Upper lobe of left lung (tissue), 6 donors: Measurements from ENCODE around the gene PSME3IP1. TPM values are rescaled to one million over a fixed set of nuclear protein-coding genes. Genes with fewer than 3 reads are reported as not detected.

ENCODE experiments used
- ATAC-seq, 2 donors: fragments of 200-7000 bp; cut with Tn5 transposase; one replicate each; pipeline ENCODE4 v1.9.1; 2022; ENCODE audit warnings: mild to moderate bottlenecking in 2 of 2, moderate library complexity in 2 of 2; ENCODE audit not compliant: low FRiP score in 2 of 2
- DNase-seq, 2 donors: peaks; one replicate each; pipeline ENCODE4 v3.0.0-alpha.2; 2019 to 2020
- H3K27ac ChIP-seq, 4 donors: fragments of 200-600 bp; sonication (generic); one replicate each; pipeline ENCODE4 v1.5.1; 2016 to 2019
- H3K27me3 ChIP-seq, 4 donors: fragments of 200-600 bp; sonication (generic); one replicate each; pipeline ENCODE4 v1.5.1; 2017 to 2019
- H3K36me3 ChIP-seq, 4 donors: fragments of 200-600 bp; sonication (generic); one replicate each; pipeline ENCODE4 v1.5.1; 2016 to 2019
- H3K4me1 ChIP-seq, 4 donors: fragments of 200-600 bp; sonication (generic); one replicate each; pipeline ENCODE4 v1.5.1; 2018 to 2019
- H3K4me3 ChIP-seq, 4 donors: fragments of 200-600 bp; sonication (generic); one replicate each; pipeline ENCODE4 v1.5.1; 2017 to 2019; ENCODE audit warnings: mild to moderate bottlenecking in 2 of 4, moderate library complexity in 1 of 4
- H3K9me3 ChIP-seq, 4 donors: fragments of 200-600 bp; sonication (generic); one replicate each; pipeline ENCODE4 v1.5.1; 2018 to 2019
- CTCF ChIP-seq, 6 experiments: fragments of 450-650 bp in 4 of 6; fragments of 200-600 bp in 2 of 6; sonication (generic) in 2 of 6; IDR thresholded peaks; one replicate each; pipeline ENCODE4 v1.5.1; 2016 to 2019; ENCODE audit warnings: antibody characterized with exemption in 6 of 6
- EP300 ChIP-seq, 4 donors: sonication (generic); formaldehyde crosslinking; IDR thresholded peaks; one replicate each; pipeline ENCODE4 v1.5.1; 2017; ENCODE audit warnings: antibody characterized with exemption in 4 of 4, control low read depth in 2 of 4
- POLR2A ChIP-seq, 4 donors: fragments of 450-650 bp; IDR thresholded peaks; one replicate each; pipeline ENCODE4 v1.5.1; 2016 to 2017; ENCODE audit warnings: antibody characterized with exemption in 4 of 4, mild to moderate bottlenecking in 2 of 4
- POLR2AphosphoS5 ChIP-seq, 2 donors: sonication (generic); formaldehyde crosslinking; IDR thresholded peaks; one replicate each; pipeline ENCODE4 v1.5.1; 2017; ENCODE audit warnings: antibody characterized with exemption in 2 of 2
- whole genome bisulfite sequencing, 2 donors: methylation state at CpG; one replicate each; pipeline ENCODE4 v1.1.5; 2017 to 2018; 5-methylcytosine and 5-hydroxymethylcytosine counted together
- total RNA-seq, 6 donors: library from RNA; depleted of rRNA in 4 of 6; stranded (reverse); fragments of >200 nt in 4 of 6; gene quantifications; one replicate each; pipeline versions ENCODE4 v1.1.0 to v1.2.1, GENCODE V29; 2016 to 2021
- donor health status: DM: no; HTN: no; CAD: no; lungs with moderate emphysema.
- donor health status: DM: no; HTN: yes; CAD: no; lungs with severe emphysema.

Gene PSME3IP1
- total RNA-seq, 6 donors from 2014 or later = 49.9 to 113 (median 75.2) TPM

GRCh38 chr16:57143149-57143921 lies 42.5 kb downstream of the PSME3IP1 start:
- 70 to 76% methylated on average over 10 to 13 of the region's 14 CpGs for WGBS, 2 donors
- H3K27ac ChIP-seq = peak overlapping the region; percentile 51 to 75 (median 72)
- peaks cover 0 to 4% (median 0%) of the 10 kb centered on the region in 4 donors for H3K36me3 ChIP-seq
- no peak for TF ChIP-seq EP300 (IDR thresholded peaks at IDR 0.05)
- no peak for TF ChIP-seq POLR2AphosphoS5 (IDR thresholded peaks at IDR 0.05)
- no peak for TF ChIP-seq CTCF (IDR thresholded peaks at IDR 0.05)
- no peak for TF ChIP-seq POLR2A (IDR thresholded peaks at IDR 0.05)
- peaks cover 81 to 87% (median 83%) of the 10 kb centered on the region in 4 donors for H3K4me1 ChIP-seq
- no peaks in the 10 kb centered on the region for H3K27me3 ChIP-seq
- DNase-seq (peak in 1 of 2 donors; percentile 29), ATAC-seq (no peak)
- H3K4me3 ChIP-seq = no peak overlapping the region
- H3K9me3 ChIP-seq = no peaks in the 10 kb centered on the region

DNA sequence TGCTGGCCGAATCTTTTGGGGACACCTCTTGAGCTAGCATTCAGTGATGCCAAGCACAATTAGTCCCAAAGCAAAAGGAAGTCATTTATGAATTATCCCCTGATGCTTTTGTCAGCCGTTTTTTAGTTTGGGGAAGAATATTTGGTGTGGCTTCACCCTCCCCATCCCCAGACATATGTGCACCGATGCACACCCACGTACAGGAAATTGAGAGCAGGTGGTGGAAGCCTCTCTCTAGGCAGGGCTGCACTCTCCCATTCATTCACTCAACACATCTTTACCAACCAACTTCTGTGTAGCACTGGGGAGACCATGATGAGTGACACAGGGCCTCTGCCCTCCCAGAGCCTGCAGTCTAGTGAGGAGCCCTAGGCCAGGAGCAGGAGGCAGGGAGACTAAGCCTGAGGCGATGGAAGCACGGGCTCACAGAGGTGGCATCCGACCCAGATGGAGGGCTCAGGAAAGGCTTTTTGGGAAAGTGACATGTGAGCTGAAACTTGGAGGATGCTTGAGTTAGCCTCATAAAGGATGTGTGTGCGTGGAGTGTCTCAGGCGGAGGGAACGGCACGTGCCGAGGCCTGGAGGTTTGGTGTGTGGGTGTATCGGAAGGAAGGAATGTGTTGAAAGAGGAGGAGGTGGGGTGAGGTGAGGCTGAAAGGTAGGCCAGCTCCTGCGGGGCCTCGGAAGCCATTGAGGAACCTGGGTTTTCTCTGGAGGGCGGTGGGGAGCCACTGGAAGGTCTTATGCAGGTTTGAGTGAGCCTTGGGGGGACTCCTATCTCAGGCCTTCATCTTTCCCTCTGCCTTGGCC lies 43.8 kb downstream of the PSME3IP1 start:
- H3K4me1 ChIP-seq = peaks cover 72 to 76% (median 74%) of the 10 kb centered on the region in 4 donors
- whole genome bisulfite sequencing, 2 donors = 64 to 74% methylated on average over 16 of the region's 16 CpGs
- TF ChIP-seq POLR2AphosphoS5 (IDR thresholded peaks at IDR 0.05) (no peak), CTCF (IDR thresholded peaks at IDR 0.05) (no peak), EP300 (IDR thresholded peaks at IDR 0.05) (no peak)

GRCh38 chr16:57140931-57141668 lies 44.7 kb downstream of the PSME3IP1 start:
- peaks cover 0 to 8% (median 3%) of the 10 kb centered on the region in 4 donors for H3K36me3 ChIP-seq
- peaks cover 63 to 67% (median 65%) of the 10 kb centered on the region in 4 donors for H3K4me1 ChIP-seq
- 66 to 83% methylated on average over 5 to 7 of the region's 7 CpGs for WGBS, 2 donors
- ATAC-seq (no peak), DNase-seq (no peak)
- H3K4me3 ChIP-seq = no peak overlapping the region
- TF ChIP-seq CTCF (IDR thresholded peaks at IDR 0.05) = no peak
- no peak for TF ChIP-seq POLR2A (IDR thresholded peaks at IDR 0.05)
- no peak for TF ChIP-seq POLR2AphosphoS5 (IDR thresholded peaks at IDR 0.05)
- TF ChIP-seq EP300 (IDR thresholded peaks at IDR 0.05) = no peak
- H3K27me3 ChIP-seq = no peaks in the 10 kb centered on the region
- H3K9me3 ChIP-seq = no peaks in the 10 kb centered on the region
- peak overlapping the region in 3 of 4 donors; percentile 31 to 75 (median 71) for H3K27ac ChIP-seq

More for the DNA sequence above, 43.8 kb downstream of the PSME3IP1 start:
- Histone ChIP-seq H3K4me3 (no peak overlapping the region), H3K27me3 (no peaks in the 10 kb centered on the region), H3K27ac (peak overlapping the region; percentile 14 to 75 (median 63)), H3K36me3 (peaks cover 0 to 8% (median 2%) of the 10 kb centered on the region in 4 donors), H3K9me3 (no peaks in the 10 kb centered on the region)
- ATAC-seq = no peak
- no peak for DNase-seq

DNA sequence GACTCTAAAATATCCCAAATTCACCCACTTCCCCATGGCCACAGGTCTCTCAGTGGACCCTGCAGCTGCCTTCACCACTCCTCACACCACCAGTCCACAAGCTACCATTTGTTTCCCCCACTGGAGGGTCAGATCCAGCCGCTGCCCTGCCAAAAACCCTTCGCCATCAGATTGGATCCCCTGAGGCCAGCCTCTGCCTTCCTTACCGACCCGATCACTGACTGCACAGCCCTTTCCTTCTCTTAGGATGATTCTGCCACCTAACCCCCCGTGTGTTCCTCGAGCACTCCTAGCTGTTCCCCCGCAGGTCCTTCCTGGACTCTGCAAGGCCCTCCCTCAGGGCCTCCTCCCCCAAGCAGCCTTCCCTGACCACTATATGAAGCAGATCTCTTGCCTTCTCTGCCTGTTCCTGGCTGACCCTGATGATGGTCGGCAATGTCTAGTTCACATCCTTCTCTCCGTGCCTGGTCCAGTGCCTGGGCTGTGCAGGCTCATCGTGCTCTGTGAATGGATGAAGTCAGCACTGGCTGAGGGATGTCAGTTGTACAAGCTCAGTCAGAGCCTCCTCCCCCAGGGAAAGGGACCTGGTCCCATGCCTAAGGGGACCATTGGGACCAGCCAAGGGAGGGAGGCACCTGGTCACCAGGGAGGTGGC lies 47.4 kb downstream of the PSME3IP1 start:
- Histone ChIP-seq H3K27ac (peak overlapping the region in 3 of 4 donors; percentile 24 to 57 (median 52)), H3K9me3 (no peaks in the 10 kb centered on the region), H3K36me3 (peaks cover 0 to 13% (median 4%) of the 10 kb centered on the region in 4 donors), H3K4me3 (no peak overlapping the region), H3K27me3 (no peaks in the 10 kb centered on the region), H3K4me1 (peaks cover 45 to 54% (median 48%) of the 10 kb centered on the region in 4 donors)
- DNase-seq (no peak), ATAC-seq (no peak)
- WGBS, 2 donors = 82 to 86% methylated on average over 8 to 10 of the region's 10 CpGs
- TF ChIP-seq POLR2AphosphoS5 (IDR thresholded peaks at IDR 0.05) (no peak), CTCF (IDR thresholded peaks at IDR 0.05) (no peak), EP300 (IDR thresholded peaks at IDR 0.05) (no peak), POLR2A (IDR thresholded peaks at IDR 0.05) (no peak)
